Measurements from ENCODE around the gene RUBCNL. TPM values are rescaled to one million over a fixed set of nuclear protein-coding genes. Genes with fewer than 3 reads are reported as not detected.

Gene RUBCNL
- total RNA-seq, 2 donors from 2014 or later = 2.0 to 3.0 TPM

- peaks cover 29 to 30% of the 10 kb centered on the region in 2 donors for H3K4me1 Mint-ChIP-seq (ENCODE audit: low read depth in 2 of 2)
- H3K36me3 Mint-ChIP-seq = no peaks in the 10 kb centered on the region
- H3K27ac Mint-ChIP-seq = peak overlapping the region; percentile 83 to 94
- no peaks in the 10 kb centered on the region for H3K27me3 Mint-ChIP-seq
- H3K9me3 Mint-ChIP-seq = no peaks in the 10 kb centered on the region
- H3K4me3 Mint-ChIP-seq = peak overlapping the region; percentile 81
- DNase-seq (ENCODE audit: low spot score) = peak; percentile 71
- ATAC-seq = peak; percentile 86 to 87
Measured at GRCh38 chr13:46321494-46322225, 65.4 kb downstream of the RUBCNL start.

- ATAC-seq = peak; percentile 8 to 52
- H3K27ac Mint-ChIP-seq = peak overlapping the region; percentile 83 to 94
- H3K4me1 Mint-ChIP-seq (ENCODE audit: low read depth in 2 of 2) = peaks cover 31 to 33% of the 10 kb centered on the region in 2 donors
- no peak for DNase-seq (ENCODE audit: low spot score)
- H3K4me3 Mint-ChIP-seq = peak overlapping the region; percentile 81
- H3K27me3 Mint-ChIP-seq = no peaks in the 10 kb centered on the region
- no peaks in the 10 kb centered on the region for H3K36me3 Mint-ChIP-seq
- no peaks in the 10 kb centered on the region for H3K9me3 Mint-ChIP-seq
Measured at GRCh38 chr13:46320821-46321220, 66.2 kb downstream of the RUBCNL start.

GRCh38 chr13:46320406-46320805 lies 66.6 kb downstream of the RUBCNL start:
- Mint-ChIP-seq H3K36me3 (peaks cover 2% of the 10 kb centered on the region), H3K4me3 (peak overlapping the region; percentile 81), H3K27me3 (no peaks in the 10 kb centered on the region), H3K9me3 (peaks cover 2% of the 10 kb centered on the region), H3K4me1 (ENCODE audit: low read depth in 2 of 2) (peaks cover 36 to 37% of the 10 kb centered on the region in 2 donors), H3K27ac (peak overlapping the region; percentile 83 to 94)
- ATAC-seq (peak; percentile 35 to 37), DNase-seq (ENCODE audit: low spot score) (no peak)

- Mint-ChIP-seq H3K4me3 (peak overlapping the region; percentile 2), H3K36me3 (peaks cover 12% of the 10 kb centered on the region), H3K4me1 (ENCODE audit: low read depth in 2 of 2) (peaks cover 46 to 47% of the 10 kb centered on the region in 2 donors), H3K27ac (peak overlapping the region; percentile 12 to 30), H3K9me3 (peaks cover 5% of the 10 kb centered on the region), H3K27me3 (no peaks in the 10 kb centered on the region)
- no peak for ATAC-seq
- no peak for DNase-seq (ENCODE audit: low spot score)
Measured at GRCh38 chr13:46318986-46319385, 68.1 kb downstream of the RUBCNL start.

GRCh38 chr13:46317120-46317519 lies 69.9 kb downstream of the RUBCNL start:
- peaks cover 56 to 59% of the 10 kb centered on the region in 2 donors for H3K4me1 Mint-ChIP-seq (ENCODE audit: low read depth in 2 of 2)
- no peak for ATAC-seq
- no peak overlapping the region for H3K4me3 Mint-ChIP-seq

GRCh38 chr13:46315491-46316075 lies 71.5 kb downstream of the RUBCNL start:
- peak overlapping the region; percentile 8 for H3K4me3 Mint-ChIP-seq
- no peak for DNase-seq (ENCODE audit: low spot score)
- peaks cover 23% of the 10 kb centered on the region for H3K36me3 Mint-ChIP-seq
- H3K9me3 Mint-ChIP-seq = peaks cover 8% of the 10 kb centered on the region
- H3K4me1 Mint-ChIP-seq (ENCODE audit: low read depth in 2 of 2) = peaks cover 48 to 50% of the 10 kb centered on the region in 2 donors
- ATAC-seq = peak; percentile 51 to 61
- H3K27me3 Mint-ChIP-seq = no peaks in the 10 kb centered on the region
- peak overlapping the region; percentile 32 to 47 for H3K27ac Mint-ChIP-seq

More at GRCh38 chr13:46317120-46317519, 69.9 kb downstream of the RUBCNL start:
- peaks cover 18% of the 10 kb centered on the region for H3K36me3 Mint-ChIP-seq
- no peaks in the 10 kb centered on the region for H3K27me3 Mint-ChIP-seq
- DNase-seq (ENCODE audit: low spot score) = no peak
- H3K27ac Mint-ChIP-seq = peak overlapping the region in 1 of 2 donors; percentile 47
- peaks cover 8% of the 10 kb centered on the region for H3K9me3 Mint-ChIP-seq

GRCh38 chr13:46315036-46315435 lies 72.0 kb downstream of the RUBCNL start:
- Mint-ChIP-seq H3K4me3 (peak overlapping the region; percentile 8), H3K4me1 (ENCODE audit: low read depth in 2 of 2) (peaks cover 48 to 51% of the 10 kb centered on the region in 2 donors), H3K36me3 (peaks cover 27% of the 10 kb centered on the region), H3K9me3 (peaks cover 8% of the 10 kb centered on the region), H3K27me3 (no peaks in the 10 kb centered on the region), H3K27ac (peak overlapping the region; percentile 32 to 95)
- DNase-seq (ENCODE audit: low spot score) (no peak), ATAC-seq (no peak)

- Mint-ChIP-seq H3K9me3 (peaks cover 12% of the 10 kb centered on the region), H3K4me1 (ENCODE audit: low read depth in 2 of 2) (peaks cover 53% of the 10 kb centered on the region in 2 donors), H3K36me3 (peaks cover 32% of the 10 kb centered on the region), H3K4me3 (no peak overlapping the region), H3K27me3 (no peaks in the 10 kb centered on the region), H3K27ac (peak overlapping the region; percentile 95)
- ATAC-seq = no peak
- no peak for DNase-seq (ENCODE audit: low spot score)
Measured at GRCh38 chr13:46314587-46314986, 72.5 kb downstream of the RUBCNL start.

- Mint-ChIP-seq H3K36me3 (peaks cover 34% of the 10 kb centered on the region), H3K27ac (peak overlapping the region; percentile 95), H3K4me1 (ENCODE audit: low read depth in 2 of 2) (peaks cover 50 to 52% of the 10 kb centered on the region in 2 donors), H3K9me3 (peaks cover 12% of the 10 kb centered on the region), H3K4me3 (peak overlapping the region; percentile 93), H3K27me3 (no peaks in the 10 kb centered on the region)
- ATAC-seq (peak; percentile 73 to 80), DNase-seq (ENCODE audit: low spot score) (no peak)
Measured at GRCh38 chr13:46313432-46314257, 73.4 kb downstream of the RUBCNL start.

GRCh38 chr13:46313024-46313423 lies 74.0 kb downstream of the RUBCNL start:
- ATAC-seq (no peak), DNase-seq (ENCODE audit: low spot score) (no peak)
- Mint-ChIP-seq H3K36me3 (peaks cover 34% of the 10 kb centered on the region), H3K27ac (peak overlapping the region; percentile 95), H3K27me3 (no peaks in the 10 kb centered on the region), H3K4me1 (ENCODE audit: low read depth in 2 of 2) (peaks cover 48 to 49% of the 10 kb centered on the region in 2 donors), H3K4me3 (peak overlapping the region; percentile 5), H3K9me3 (peaks cover 12% of the 10 kb centered on the region)

GRCh38 chr13:46311217-46311616 lies 75.8 kb downstream of the RUBCNL start:
- H3K36me3 Mint-ChIP-seq = peaks cover 34% of the 10 kb centered on the region
- H3K4me3 Mint-ChIP-seq = no peak overlapping the region
- no peaks in the 10 kb centered on the region for H3K27me3 Mint-ChIP-seq

GRCh38 chr13:46310066-46310465 lies 77.0 kb downstream of the RUBCNL start:
- no peak overlapping the region for H3K4me3 Mint-ChIP-seq
- DNase-seq (ENCODE audit: low spot score) (no peak), ATAC-seq (no peak)
- no peaks in the 10 kb centered on the region for H3K27me3 Mint-ChIP-seq
- H3K36me3 Mint-ChIP-seq = peaks cover 28% of the 10 kb centered on the region
- H3K9me3 Mint-ChIP-seq = peaks cover 8% of the 10 kb centered on the region
- peaks cover 42 to 43% of the 10 kb centered on the region in 2 donors for H3K4me1 Mint-ChIP-seq (ENCODE audit: low read depth in 2 of 2)
- peak overlapping the region; percentile 0 to 54 for H3K27ac Mint-ChIP-seq

More at GRCh38 chr13:46311217-46311616, 75.8 kb downstream of the RUBCNL start:
- DNase-seq (ENCODE audit: low spot score) (no peak), ATAC-seq (no peak)
- Mint-ChIP-seq H3K9me3 (peaks cover 12% of the 10 kb centered on the region), H3K4me1 (ENCODE audit: low read depth in 2 of 2) (peaks cover 47 to 49% of the 10 kb centered on the region in 2 donors), H3K27ac (peak overlapping the region in 1 of 2 donors; percentile 54)

GRCh38 chr13:46307554-46307953 lies 79.5 kb downstream of the RUBCNL start:
- Mint-ChIP-seq H3K36me3 (peaks cover 23% of the 10 kb centered on the region), H3K27me3 (no peaks in the 10 kb centered on the region), H3K4me1 (ENCODE audit: low read depth in 2 of 2) (peaks cover 43 to 45% of the 10 kb centered on the region in 2 donors), H3K4me3 (no peak overlapping the region), H3K9me3 (peaks cover 4% of the 10 kb centered on the region), H3K27ac (no peak overlapping the region)
- DNase-seq (ENCODE audit: low spot score) (no peak), ATAC-seq (no peak)
